Activated effector memory CD4-positive, alpha-beta T cell treated with anti-CD3 and anti-CD28 coated beads, Interleukin-2, amount 50 U/mL, for 16 hours (primary cell): ENCODE measurements around the gene SKIC8.

ENCODE experiments used
- DNase-seq: peaks from one replicate; pipeline ENCODE4 v3.0.0-alpha.2; 2020

Gene SKIC8

DNA sequence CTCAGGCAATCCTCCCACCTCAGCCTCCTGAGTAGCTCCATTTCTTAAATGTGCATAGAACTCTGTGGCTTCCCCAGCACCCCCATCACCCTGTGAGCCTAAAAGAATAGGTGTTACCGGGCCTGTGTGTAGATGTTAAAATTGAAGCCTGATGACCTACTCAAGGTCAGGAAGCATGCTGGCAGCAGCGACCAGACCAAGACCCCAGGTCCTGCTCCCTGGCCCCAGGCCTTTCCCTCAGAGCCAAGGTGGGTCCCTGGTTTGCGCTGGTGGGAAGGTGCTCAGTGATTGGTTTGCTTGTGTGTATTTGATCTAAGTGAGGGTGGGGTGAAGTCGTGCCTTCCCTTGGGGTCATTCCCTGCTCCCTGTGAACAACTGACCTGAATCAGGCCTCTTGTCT lies 22.4 kb upstream of the SKIC8 start:
- no peak for DNase-seq

DNA sequence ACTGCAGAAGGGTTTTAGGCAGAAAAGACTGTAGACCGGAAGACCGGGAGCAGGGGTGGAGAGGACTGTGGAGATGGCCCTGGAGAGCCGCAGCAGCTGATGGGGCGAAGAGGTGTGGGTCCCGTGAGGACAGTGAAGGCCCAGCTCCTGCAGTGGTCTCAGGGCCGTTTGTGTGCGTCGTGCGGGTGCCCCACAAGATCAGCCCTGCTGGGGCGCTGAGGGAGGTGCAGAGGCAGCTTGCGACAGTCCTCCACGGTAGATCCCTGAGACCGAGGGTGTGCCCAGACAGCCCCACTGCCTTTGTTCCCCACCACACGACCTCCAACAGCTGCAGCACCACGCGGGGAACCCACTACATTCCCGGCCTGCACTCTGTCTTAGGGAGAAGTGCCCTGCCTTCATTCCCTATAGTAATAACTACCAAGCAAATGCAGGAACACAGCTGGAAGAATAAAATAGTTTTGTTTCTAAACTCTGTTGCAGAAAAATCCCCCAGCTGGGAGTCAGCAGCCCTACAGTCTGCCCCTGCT lies 21.7 kb upstream of the SKIC8 start:
- no peak for DNase-seq

DNA sequence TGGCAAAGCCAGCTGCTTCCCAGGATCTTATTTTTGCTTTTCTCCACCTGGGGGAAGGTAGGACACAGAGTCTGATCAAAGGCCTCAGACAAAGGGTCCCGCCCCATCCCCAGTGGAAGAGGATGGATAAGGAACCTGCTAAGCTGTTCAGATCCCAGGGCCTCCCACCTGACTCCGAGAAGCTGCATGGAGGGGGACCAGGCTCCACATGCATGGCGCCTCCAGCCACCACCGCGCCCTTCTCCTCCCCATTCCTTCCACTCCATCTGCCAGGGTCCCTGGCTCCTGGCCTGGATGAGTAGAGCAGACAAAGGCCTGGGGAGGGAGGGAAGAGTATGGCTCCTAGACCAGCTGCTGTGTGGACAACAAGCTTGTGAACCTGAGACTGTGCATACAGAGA lies 20.8 kb upstream of the SKIC8 start:
- DNase-seq = no peak

DNA sequence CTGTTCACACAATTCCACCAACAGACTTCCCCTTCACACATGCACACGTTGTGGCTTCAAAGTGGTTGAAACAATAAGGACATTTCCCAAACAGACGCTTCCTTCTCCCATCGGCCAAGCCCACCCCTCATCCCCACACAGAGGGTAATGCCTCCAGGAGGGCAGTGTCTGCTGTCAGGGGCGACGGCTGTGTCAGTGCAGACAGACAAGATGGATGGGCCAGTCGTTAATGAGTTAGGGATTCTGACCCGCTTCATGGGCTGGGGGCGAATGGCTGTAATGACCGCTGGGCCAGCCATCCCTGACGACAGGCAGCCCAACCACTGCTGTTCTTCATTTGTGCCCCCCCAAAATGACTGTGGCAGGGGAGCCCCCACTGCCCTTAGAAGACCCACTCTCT lies 20.2 kb upstream of the SKIC8 start:
- DNase-seq = no peak

DNA sequence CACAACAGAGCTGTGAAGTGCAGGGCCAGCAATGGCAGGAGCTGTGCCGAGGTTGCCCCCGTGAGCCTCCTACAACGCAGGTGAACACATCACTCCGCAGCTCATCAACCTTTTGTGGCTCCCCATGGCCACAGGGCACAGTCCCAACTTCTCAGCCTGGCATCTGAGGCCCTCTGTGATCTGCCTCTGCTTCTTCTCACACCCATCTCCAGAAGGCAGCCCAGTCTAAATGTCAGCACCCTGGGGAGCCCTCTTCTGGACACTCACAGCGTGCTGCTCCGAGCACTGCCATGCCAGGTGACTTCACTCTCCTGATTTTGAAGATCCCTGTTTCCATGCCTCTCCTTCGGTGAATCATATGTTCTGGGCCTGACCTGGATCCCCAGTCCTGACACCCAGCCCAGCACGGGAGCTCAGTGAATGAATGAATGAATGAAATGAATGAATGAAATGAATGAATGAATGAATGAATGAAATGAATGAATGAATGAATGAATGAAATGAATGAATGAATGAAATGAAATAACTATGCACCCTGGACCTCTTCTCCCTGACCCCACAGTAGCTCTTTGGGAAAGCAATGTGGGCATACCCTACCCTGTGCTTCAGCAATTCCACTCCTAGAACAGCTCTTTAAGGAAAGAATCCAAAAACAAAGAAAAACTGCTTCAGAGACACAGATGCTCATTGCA lies 17.9 kb upstream of the SKIC8 start:
- DNase-seq = peak; percentile 47

DNA sequence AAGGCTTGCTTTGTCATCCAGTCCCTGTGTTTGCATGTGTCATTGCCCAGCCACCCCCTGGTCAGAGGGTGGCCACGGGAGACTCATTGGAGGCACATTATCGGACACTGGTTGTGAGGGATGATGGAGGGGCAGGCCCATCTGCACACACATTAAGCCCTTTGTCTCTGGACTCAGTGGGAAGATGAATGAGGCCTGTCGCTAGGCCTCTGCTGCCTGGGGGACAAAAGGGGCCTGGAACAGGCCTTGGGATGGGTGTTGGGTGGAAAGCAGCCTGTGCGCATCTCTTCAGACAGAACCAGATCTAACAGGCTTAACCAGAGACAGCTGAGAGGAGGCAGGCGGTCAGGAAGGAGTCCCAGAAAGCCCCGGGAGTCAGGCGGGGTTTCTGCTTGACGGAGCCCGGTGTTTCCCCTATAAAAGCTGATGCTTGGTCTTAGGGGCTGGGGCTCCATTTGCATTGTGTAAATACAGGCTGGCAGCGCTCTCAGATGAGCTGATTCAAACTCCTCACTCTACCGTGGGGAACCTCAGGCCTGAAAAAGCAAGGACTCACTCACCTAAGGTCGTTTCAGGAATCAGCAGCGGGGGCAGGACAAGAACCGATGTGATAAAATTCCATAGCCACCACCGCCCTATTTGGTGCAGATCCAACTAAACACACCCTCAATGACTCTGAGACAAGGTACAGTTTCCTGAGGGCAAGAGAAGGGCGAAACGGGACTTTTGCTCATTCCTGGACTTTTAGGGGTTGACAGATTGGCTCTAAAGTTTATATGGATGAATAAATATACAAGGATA lies 17.1 kb upstream of the SKIC8 start:
- DNase-seq = no peak

DNA sequence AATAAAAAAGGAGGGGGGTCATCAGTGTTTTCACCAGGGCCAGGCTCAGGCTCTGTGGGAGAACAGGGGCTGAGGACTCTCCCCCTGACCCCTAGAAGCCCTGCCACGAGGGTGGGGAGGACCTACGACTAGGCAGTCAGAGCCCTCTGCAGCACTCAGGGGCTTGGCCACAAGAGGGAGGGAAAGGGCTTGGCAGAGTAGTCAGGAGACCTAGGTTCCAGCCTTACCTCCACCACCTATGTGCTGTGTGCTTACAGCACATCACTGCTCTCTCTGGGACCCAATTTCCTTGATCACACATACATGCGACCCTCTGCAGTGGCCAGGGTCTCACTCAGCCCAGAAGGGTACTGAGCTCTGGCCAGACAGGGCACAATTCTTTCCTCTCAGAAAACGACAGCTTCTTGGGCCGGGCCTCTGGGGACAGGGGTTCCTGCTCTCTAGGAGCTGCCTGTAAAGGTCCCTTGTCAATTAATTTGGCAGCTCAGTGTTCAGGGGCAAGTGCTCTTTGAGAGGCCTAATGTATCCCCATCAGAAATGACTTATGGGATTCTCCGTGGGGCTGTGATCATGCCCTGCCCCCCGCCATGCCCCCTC lies 16.4 kb upstream of the SKIC8 start:
- DNase-seq = no peak

DNA sequence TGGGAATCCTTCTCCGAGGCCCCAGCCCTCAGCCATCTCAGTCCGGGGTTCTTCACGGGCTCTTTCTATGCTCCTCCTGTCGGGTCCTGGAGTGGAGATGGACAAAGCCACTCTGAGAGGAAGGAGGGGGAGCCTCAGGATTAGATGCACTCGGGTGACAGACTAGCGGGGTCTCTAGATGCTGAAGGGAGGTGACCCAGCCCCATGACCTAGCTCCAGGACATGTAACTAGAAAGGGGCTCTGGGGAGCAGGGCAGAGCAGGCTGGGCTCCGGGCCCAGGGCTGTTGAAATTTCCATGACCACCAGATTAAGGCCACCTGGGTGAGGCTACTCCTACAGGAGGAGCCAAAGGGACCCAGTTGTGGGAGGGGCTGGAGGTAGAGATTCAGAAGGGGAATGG lies 14.8 kb upstream of the SKIC8 start:
- no peak for DNase-seq

DNA sequence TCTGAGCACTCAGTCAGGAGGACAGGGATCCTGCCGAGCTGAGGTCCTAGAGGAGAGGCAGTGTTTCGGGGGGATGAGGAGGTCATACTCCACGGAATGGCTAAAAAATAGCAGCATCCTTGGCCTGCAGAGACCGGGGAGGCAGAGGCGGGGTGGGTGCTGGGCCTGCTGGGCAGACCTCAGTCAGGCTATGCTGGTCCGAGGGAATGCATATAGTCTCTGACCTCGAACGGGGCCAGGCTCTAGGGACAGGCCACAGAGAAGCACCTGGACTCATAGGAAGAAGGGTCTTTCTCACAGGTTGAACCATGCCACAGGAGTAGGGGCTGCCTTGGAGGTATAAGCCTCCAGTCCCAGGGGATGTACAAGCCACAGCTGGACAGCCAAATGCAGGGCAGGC lies 14.0 kb upstream of the SKIC8 start:
- no peak for DNase-seq

DNA sequence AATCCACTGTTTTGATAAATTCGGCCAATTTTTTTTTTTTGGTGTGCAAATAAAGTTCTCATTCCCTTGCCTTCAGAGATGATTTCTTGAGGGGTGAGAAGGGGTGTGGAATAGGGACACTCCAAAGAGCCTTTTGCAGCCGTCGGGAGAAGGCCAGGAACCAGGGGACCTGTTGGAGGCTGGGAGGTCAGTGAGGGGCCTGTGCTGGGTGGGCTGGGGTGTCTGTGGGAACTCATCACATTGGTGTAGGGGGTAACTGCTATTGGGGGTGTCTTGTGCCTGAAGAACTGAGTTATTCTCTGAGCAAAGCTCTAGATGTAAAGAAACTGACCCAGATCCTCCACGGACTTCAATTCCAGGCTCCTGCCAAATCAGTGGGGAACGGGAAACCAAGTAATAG lies 13.5 kb upstream of the SKIC8 start:
- no peak for DNase-seq

DNA sequence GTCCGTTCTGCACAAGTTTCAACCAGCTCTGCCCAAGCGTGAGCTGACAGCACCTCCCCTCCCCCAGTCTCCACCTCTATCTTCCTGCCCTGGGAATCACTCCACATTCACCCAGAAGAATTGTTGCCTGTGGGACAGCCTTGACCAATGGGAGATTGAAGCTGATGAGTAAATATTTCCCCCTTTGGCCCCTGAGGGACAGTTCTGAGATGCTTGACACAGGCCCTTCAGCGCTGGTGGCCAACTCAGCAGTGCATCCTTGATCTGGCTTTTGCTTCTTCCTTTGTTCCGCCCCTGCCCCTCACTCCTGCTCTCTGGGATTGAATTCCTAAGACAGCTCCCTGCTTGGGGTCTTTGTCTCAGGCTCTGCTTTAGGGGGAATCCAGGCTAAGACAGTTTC lies 13.1 kb upstream of the SKIC8 start:
- no peak for DNase-seq

DNA sequence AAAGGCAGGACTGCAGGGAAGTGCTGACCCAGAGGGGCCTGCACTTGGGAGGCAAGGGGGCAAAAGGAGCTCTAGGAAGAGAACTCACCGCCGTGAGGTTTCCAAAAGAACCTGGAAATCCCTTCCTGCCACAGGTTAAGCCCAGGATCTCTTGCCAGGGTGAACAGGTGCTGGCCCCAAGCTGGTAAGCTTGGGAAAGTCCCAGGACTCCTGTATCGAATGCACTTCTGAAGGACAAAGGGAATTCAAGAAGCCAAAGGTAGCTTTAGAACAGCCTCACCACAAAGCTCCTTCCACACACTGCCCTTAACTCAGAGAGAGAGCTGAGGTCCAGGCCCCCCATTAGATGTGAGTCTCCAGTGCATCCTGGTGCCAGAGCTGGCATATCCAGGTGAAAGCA lies 11.9 kb upstream of the SKIC8 start:
- no peak for DNase-seq

DNA sequence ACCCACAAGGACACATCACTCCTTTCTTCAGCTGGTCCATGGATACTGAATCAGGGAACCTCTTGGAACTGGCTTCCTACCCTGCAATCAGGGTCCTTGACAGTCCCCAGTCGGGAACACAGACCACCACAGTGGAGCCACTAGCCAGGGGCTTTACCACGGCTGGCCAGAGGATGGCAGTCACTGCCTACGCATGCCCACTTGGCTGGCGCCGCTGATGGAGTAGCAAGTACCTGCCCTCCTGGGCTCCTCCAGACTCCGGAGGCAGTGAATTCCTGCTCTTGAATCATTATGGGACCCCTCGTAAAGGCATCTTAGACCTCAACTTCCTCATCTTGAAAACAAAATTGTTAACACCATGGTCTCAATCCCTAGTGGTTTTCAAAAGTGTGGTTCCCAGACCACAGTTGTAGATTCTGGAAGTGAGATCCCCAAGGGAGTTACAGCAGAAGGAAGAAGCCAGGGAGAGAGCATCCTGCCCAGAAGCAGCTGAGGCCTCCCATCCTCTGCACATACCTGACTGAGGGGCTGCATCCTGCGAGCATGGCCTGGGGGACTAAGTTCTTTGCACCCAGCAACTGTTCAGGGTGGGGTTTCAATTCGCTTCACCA lies 9.1 kb upstream of the SKIC8 start:
- DNase-seq = peak; percentile 76

DNA sequence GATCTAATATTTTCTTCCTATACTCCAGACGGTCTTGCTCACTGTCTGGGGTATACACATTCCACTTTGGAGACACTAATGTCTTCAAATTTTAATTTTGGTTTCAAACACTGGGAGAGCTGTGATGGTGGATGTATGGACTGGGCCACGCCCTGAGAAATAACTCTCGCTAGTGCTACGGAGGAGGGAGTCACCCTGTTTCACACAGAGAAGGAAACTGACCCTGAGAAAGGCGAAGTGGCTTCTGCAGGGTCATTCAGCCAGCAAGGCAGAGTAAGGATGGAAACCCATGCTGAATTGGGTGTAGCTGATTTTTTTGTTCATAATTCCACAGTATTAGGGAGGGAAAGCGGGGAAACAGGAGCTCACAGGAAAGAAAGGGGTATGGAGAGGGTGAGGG lies 8.6 kb upstream of the SKIC8 start:
- DNase-seq = peak; percentile 12

DNA sequence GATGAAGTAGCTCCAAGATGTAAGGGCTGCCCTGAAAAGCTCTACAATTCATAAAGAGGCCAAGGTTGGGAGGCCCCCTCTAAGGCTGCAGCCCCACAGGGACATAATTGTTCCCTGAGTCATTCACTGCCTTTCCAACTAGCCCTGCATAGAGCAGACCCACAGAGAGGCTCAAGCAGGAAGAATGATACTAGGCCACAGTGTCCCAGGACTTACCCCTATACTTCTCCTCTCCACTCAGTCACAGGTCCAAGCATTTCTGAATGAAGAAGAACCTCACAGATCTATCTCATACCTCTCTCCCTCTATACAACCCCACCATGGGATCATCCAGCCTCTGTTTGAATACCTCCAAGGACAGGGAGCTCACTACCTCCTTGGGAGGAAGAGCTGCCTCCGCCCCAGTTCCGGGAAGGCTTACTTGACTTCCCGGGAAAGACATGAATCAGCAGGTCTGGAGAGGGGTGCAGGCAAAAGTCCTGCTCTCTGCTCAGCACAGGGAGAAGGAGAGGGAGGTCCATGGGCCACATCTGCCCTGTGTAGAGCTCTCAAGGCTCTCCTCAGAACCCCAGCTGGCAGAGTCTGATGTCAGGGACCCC lies 6.9 kb upstream of the SKIC8 start:
- peak; percentile 27 for DNase-seq

DNA sequence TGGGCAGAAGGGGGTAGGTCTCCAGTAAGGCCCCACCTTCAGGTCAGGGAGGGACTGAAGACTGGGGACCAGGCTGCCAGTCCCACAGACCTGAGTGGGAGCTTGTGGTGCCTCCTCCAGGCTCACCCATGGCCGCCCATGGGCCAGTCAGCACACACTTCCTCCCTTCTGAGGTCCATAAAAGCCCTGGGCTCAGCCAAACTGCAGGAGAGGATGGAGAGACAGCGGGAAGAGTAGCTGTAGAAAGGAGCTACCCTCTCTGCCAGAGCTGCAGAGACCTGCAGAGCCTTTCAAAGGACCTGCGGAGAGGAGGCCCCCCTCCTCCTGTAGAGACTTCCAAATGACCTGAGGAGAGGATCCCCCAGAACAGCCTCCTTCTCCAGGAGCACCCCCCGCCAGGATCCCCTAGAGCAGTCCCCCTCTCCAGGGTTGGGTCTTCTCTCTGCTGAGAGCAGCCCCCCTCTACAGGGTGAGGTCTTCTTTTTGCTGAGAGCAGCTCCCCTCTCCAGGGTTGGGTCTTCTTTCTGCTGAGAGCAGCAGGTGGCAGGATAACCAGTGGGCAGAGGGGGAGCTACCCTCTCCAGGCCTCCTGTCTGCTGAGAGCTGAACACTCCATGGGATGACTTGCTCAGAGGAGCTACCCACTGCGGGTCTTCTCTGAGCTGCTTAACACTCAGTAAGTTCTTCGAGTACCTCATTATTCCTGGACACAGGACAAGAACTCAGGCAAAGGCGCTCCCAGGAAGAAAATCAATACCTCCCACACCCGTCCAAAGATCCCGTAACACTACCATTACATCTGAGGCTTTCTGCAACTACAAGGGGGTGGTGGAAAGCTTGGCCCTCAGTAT lies 5.0 kb upstream of the SKIC8 start:
- peak; percentile 39 for DNase-seq

DNA sequence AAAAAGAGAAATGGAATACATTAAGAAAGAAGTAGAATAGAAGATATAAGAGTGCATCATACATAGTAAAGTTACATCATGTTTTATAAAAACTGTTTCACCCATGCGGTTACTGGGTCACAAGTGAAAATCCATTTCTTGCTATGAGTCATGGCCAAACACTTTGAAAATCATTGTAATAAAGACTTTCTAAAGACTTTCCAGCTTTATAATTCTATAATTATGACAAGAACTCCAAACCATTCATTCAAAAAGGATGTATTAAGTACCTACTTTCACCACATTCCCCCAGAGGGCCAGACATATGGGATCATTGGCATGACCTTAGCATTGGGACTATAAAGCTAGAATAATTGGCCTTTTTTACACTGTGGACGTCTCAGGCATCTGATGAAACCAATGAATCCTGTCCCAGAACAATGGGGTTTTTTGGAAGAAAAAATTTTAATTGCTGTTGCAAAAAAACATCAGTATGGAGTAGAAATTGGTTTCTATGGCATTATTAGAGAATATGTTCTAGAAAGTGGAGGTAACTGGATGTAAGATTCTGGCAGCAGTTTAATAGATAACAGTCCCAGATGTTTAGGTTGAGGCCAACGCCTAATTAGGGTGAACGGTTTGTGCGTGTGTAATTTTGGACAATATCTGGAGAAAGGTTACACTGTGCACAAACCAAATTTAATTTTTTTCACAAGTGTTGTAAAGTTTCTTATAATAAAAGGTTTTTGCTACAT lies 3.3 kb upstream of the SKIC8 start:
- no peak for DNase-seq

DNA sequence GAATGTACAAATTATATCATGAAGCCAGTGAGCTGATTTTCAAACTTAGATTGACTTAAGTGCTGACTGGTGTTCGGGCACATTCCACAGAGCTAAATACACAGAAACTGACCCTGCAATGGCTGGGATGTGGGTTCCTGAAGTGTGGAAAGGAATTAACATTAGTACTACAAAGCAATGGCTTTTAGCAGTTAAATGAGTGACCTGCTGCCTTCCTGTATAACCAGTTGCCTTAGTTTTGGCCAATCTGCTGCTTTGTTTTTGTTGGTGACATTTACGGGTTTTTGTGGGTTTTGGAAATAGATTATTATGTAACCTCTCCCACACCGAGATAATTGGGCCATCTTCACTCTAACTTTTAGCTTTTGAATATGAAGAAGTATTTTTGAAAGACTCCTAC lies 2.4 kb upstream of the SKIC8 start:
- DNase-seq = no peak

DNA sequence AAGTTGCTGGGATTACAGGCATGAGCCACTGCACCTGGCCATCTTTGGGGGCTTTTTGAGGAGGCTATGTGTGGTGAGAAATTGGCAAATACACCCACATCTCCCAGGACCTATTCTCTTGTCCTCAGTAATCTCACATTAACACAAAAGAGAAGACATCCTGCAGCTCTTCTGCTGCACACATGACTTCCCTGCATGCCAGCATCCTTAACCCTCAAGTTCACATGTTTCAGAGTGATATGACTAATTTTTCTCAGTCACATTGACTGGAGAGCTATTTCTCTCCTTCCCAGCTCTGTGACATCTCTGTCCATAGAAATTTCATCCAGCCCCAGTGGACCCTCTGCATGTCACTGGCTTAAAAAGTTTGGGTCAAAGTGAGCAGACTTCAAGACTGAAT lies 1.9 kb upstream of the SKIC8 start:
- no peak for DNase-seq

DNA sequence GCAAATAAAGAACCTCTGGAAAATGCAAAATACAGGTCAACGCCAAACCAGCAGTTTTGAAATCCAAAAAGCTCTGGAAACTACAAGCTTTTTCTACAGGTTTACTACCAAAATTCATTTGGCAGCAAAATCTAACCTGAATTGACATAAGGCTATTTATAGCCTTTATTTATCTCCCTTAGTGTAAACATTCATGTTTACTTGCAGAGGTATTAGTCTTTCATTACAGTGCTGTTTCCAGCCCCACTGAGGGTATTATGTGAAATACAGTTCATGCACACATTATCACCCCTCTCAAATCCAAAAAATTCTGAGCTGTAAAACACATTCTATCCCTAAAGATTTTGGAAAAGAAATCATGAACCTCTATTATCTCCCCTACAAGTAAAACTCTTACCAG lies 7.2 kb downstream of the SKIC8 start:
- no peak for DNase-seq

DNA sequence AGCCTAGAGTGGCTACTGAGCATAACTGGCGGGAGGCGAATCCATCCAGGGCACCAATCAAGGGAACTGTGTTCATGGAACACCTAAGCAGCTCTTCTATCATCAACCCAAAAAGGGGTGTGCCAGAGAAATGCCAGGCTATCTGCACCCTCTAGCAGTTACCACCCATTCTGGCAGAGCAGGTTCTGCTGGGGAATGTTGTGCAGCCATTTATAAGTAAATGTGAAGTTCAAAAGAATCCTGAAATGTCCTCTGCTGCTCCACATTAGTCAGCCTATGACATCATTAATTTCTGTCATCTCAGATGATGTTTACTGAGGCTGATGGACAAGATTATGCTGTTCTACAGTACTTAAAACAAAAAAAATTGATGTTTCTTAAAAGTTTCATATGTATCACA lies 7.7 kb downstream of the SKIC8 start:
- no peak for DNase-seq

DNA sequence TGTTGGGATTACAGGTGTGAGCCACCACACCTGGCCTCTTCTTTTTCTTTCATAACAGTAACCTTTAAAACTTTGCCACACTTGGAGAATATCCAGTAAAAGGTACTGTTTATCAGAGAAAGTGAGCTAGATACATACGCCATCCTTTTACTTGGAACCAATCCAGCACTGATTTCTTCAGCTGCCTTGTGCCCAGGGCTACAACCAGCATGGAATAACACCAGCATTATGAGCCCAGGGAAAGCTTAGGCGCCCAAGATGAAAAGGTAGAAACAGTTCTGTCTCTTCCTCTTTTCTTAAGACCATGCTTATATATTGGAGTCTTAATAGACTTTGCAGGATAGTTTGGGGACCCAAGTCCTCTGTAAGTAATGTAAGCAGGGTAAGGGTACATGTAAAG lies 8.4 kb downstream of the SKIC8 start:
- no peak for DNase-seq
